Left lung (tissue), 10 donors: ENCODE measurements around the gene SLC22A16. TPM values are rescaled to one million over a fixed set of nuclear protein-coding genes. Genes with fewer than 3 reads are reported as not detected.

ENCODE experiments used
- ATAC-seq: fragments of 200-7000 bp; cut with Tn5 transposase; one replicate; pipeline ENCODE4 v1.9.1; 2020; ENCODE audit warnings: moderate library complexity
- DNase-seq, 4 donors: peaks; one replicate each; pipeline ENCODE4 v3.0.0-alpha.2; 2013 to 2020
- H3K27ac ChIP-seq, 2 donors: fragments of 200-600 bp; sonication (generic) in 1 of 2; one replicate each; pipeline versions ENCODE4 v1.5.0 to v1.8.0; 2020 to 2021
- H3K27me3 ChIP-seq, 2 donors: fragments of 200-600 bp; sonication (generic) in 1 of 2; one replicate each; pipeline versions ENCODE4 v1.5.0 to v1.8.0; 2020 to 2021
- H3K36me3 ChIP-seq, 2 donors: fragments of 200-600 bp; sonication (generic) in 1 of 2; one replicate each; pipeline versions ENCODE4 v1.5.0 to v1.8.0; 2020 to 2021
- H3K4me1 ChIP-seq, 2 donors: fragments of 200-600 bp; one replicate each; pipeline ENCODE4 v1.8.0; 2021
- H3K4me3 ChIP-seq, 2 donors: fragments of 200-600 bp; sonication (generic) in 1 of 2; one replicate each; pipeline versions ENCODE4 v1.5.0 to v1.8.0; 2020 to 2021; ENCODE audit warnings: mild to moderate bottlenecking in 1 of 2
- H3K9me3 ChIP-seq, 2 donors: fragments of 200-600 bp; sonication (generic) in 1 of 2; one replicate each; pipeline versions ENCODE4 v1.5.0 to v1.8.0; 2020 to 2021
- intact Hi-C, 2 donors: fragments of 100-400 bp; cut with DNase I; formaldehyde crosslinking; loops; one replicate each; pipeline versions ENCODE4 v1.11.2 to v1.14.2; 2022
- polyA plus RNA-seq, 6 donors: library from polyadenylated mRNA; unstranded; fragments of 120-200 nt; gene quantifications; one replicate each; pipeline ENCODE4 v1.2.1, GENCODE V29; 2013; ENCODE audit not compliant: insufficient read length in 6 of 6
- total RNA-seq, 2 donors: library from RNA; stranded (reverse); fragmentation: NEBNext Ultra II Directional; extraction: Animal tissue kit (Norgen Biotek cat#: 25700); gene quantifications; one replicate each; pipeline ENCODE4 v1.2.1, GENCODE V29; 2021
- TF ChIP-seq, protein P1 (sequence below), 2 donors: fragments of 200-600 bp; sonication (generic) in 1 of 2; IDR thresholded peaks; one replicate each; pipeline versions ENCODE4 v1.5.0 to v1.8.0; 2021; ENCODE audit warnings: antibody characterized with exemption in 2 of 2
- donor health status: DM: no; HTN: yes; CAD: no.
- donor health status: DM: no; HTN: no; CAD: no.

Gene SLC22A16
- total and polyA plus RNA-seq, 8 donors, result 0.11 to 5.4 (median 0.23) TPM; not detected in 3

DNA sequence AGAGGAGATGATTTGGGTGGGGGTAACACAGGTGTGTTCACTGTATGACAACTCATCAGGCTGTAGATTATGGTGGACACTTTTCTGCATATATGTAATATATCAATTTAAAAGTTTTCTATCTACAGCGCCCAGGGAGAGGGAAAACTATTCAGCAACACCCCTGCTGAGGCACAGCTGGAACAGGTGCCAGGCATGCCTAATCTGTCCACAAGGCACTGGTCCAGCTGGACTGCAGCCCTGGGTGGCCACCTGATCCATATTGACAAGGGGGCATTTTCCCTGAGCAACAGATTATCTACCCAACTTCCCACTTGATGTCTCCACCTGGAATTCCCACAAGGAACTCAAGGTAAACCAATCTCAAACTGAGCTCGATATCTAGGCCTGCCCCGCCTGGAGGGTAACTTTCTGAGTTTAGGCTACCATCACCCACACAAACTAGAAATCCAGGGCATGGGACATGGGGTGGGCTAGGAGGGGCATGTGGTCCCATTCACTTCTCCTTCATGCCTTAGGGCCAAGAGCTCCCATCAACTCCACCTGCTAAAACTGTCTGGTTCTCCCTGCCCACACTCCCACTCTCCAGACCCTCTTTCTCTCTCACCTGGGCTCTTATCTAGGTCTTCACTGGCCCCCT, 4.6 kb downstream of the SLC22A16 start:
- peaks cover 0 to 18% of the 10 kb centered on the region in 2 donors for H3K4me1 ChIP-seq
- DNase-seq (no peak), ATAC-seq (no peak)
- no peaks in the 10 kb centered on the region for H3K9me3 ChIP-seq
- H3K36me3 ChIP-seq, result no peaks in the 10 kb centered on the region
- peaks cover 21 to 25% of the 10 kb centered on the region in 2 donors for H3K27me3 ChIP-seq
- TF ChIP-seq, protein P1, sequence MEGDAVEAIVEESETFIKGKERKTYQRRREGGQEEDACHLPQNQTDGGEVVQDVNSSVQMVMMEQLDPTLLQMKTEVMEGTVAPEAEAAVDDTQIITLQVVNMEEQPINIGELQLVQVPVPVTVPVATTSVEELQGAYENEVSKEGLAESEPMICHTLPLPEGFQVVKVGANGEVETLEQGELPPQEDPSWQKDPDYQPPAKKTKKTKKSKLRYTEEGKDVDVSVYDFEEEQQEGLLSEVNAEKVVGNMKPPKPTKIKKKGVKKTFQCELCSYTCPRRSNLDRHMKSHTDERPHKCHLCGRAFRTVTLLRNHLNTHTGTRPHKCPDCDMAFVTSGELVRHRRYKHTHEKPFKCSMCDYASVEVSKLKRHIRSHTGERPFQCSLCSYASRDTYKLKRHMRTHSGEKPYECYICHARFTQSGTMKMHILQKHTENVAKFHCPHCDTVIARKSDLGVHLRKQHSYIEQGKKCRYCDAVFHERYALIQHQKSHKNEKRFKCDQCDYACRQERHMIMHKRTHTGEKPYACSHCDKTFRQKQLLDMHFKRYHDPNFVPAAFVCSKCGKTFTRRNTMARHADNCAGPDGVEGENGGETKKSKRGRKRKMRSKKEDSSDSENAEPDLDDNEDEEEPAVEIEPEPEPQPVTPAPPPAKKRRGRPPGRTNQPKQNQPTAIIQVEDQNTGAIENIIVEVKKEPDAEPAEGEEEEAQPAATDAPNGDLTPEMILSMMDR (IDR thresholded peaks at IDR 0.05), result no peak
- intact Hi-C loops, result no loop called here
- no peak overlapping the region for H3K27ac ChIP-seq
- H3K4me3 ChIP-seq, result no peak overlapping the region

DNA sequence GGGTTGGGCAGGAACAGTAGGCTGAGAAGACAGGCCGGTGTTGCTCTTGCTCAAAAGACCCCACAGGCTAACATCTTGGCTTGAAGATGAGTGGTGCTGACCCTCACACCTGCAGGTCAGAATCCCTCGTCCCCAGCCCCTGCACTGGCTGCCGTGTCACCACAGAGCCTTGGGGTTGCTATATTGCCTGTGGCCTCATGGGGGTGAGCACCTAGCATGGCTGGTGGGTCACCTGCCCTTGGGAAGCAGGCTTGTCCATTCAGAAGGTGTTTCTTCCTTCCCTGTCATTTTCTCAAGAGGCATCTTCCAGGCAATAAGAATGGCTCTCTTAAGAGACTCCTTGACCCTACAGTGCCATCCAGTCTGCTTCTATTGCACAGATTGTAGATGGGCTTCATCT, 7.7 kb downstream of the SLC22A16 start:
- TF ChIP-seq, protein P1 (IDR thresholded peaks at IDR 0.05), result no peak

DNA sequence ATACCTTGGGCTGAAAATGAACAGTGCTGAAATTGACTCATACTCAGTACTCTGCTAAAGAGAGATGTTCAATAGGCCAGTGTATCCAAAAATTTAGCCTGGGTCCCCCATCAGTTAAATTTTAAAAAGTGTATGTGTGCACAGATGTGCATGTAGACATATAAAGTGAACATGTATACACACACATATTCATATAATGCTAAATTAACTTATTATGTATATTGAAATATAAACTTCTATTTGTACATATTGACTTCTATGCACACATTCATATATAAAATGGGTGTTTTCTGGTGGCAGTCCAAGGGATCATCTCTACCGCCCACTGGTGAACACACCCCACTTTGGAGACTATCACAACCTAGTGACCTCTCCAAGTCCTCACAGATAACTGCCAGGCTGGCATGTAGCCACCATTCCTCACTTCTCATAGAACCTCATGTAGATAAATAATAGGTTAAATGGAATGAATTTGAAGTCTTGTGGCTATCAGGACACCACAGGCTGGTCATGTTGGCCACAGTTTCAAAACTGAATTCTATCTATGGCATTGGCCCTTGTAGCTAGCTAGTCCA, 8.8 kb downstream of the SLC22A16 start:
- H3K36me3 ChIP-seq, result no peaks in the 10 kb centered on the region
- H3K4me1 ChIP-seq, result no peaks in the 10 kb centered on the region
- H3K27me3 ChIP-seq, result no peaks in the 10 kb centered on the region
- DNase-seq (no peak), ATAC-seq (no peak)
- H3K27ac ChIP-seq, result no peak overlapping the region
- TF ChIP-seq, protein P1 (IDR thresholded peaks at IDR 0.05), result no peak
- intact Hi-C loops, result no loop called here
- peaks cover 0 to 16% of the 10 kb centered on the region in 2 donors for H3K9me3 ChIP-seq
- no peak overlapping the region for H3K4me3 ChIP-seq

More for the DNA sequence above, 7.7 kb downstream of the SLC22A16 start:
- H3K4me1 ChIP-seq, result no peaks in the 10 kb centered on the region
- H3K4me3 ChIP-seq, result no peak overlapping the region
- H3K27ac ChIP-seq, result no peak overlapping the region
- intact Hi-C loops, result no loop called here
- ATAC-seq, result no peak
- H3K36me3 ChIP-seq, result no peaks in the 10 kb centered on the region
- H3K27me3 ChIP-seq, result no peaks in the 10 kb centered on the region
- H3K9me3 ChIP-seq, result peaks cover 0 to 5% of the 10 kb centered on the region in 2 donors
- DNase-seq, result no peak

DNA sequence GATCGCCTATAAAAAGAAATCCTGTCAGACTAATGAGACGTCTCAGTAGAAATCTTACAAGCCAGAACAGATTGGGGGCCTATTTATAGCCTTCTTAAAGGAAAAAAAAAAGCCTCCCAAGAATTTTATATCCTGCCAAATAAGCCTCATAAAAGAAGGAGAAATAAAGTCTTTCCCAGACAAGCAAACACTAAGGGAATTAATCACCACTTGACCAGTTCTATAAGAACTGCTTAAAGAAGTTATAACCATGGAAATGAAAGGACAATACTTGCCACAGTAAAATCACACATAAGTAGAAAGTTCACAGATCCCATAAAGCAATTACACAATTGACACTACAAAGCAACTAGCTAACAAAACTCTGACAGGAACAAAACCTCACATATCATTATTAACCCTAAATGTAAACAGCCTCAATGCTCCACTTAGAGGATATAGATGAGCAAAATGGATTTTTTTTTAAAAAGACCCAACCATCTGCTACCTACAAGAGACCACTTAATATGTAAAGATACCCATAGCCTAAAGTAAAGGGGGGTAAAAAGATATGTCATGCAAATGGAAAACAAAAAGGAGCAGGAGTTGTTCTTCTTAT, 13.4 kb downstream of the SLC22A16 start:
- Histone ChIP-seq H3K4me3 (no peak overlapping the region), H3K9me3 (peaks cover 0 to 32% of the 10 kb centered on the region in 2 donors), H3K4me1 (no peaks in the 10 kb centered on the region), H3K27ac (no peak overlapping the region), H3K36me3 (no peaks in the 10 kb centered on the region), H3K27me3 (no peaks in the 10 kb centered on the region)
- no peak for ATAC-seq
- intact Hi-C loops, result no loop called here
- TF ChIP-seq, protein P1 (IDR thresholded peaks at IDR 0.05), result no peak
- DNase-seq, result no peak

DNA sequence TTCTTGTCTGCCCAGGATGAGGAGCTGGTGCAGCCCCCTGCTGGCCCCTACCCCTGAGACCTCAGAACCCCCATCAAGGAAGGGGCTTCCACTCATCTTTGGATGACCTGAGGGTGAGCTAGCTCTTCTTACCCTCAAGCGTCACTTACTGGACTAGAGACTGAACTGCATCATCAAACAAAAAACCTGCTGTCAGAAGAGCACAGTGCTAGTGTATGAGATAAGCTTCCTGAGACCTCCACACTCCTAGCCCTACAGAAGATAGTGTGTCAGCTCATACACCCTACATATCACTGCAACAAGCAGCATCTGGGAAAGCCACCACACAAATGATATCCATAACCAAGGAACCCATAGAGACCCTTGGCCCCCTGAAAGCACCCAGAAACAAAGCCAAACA, 15.0 kb downstream of the SLC22A16 start:
- no peaks in the 10 kb centered on the region for H3K36me3 ChIP-seq
- H3K27me3 ChIP-seq, result no peaks in the 10 kb centered on the region
- no peaks in the 10 kb centered on the region for H3K4me1 ChIP-seq
- peaks cover 0 to 32% of the 10 kb centered on the region in 2 donors for H3K9me3 ChIP-seq
- no peak overlapping the region for H3K27ac ChIP-seq
- TF ChIP-seq, protein P1 (IDR thresholded peaks at IDR 0.05), result no peak
- DNase-seq (no peak), ATAC-seq (no peak)
- H3K4me3 ChIP-seq, result no peak overlapping the region
- intact Hi-C loops, result no loop called here
